ENCODE data around the gene DRICH1.
"Not testable (repeated sequence)": the region's sequence is repeated elsewhere in the genome, so short reads cannot be mapped to it uniquely, and the experiment has no call there.

DRICH1 gene

DNA sequence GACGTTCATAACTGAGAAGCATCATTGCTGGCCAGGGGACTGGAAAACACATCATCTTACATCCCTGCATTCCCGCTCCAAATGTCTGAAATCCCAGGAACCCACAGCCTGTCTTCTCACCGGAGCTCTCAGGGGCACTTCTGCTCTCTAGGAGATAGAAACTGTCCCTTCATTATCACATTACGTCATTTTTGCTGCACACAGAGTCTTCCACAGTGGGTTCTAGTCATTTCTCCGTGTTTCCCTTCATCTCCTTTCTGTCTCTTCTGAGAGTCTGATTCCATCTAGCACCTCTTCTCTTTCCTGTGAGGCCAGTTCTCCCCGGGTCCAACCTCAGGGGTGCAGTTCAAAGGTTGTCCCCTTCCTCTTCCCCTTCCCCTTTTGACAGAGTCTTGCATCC, 36.2 kb downstream of the DRICH1 start:
- not testable (repeated sequence) for H3K4me3 ChIP-seq (ENCODE audit: extremely low read depth, insufficient read depth, low read length, poor library complexity, severe bottlenecking); H3K4me1 ChIP-seq (ENCODE audit: control insufficient read depth, insufficient read depth, low read length, poor library complexity, severe bottlenecking); H3K9me3 ChIP-seq (ENCODE audit: control insufficient read depth, low read length); H3K27ac ChIP-seq (ENCODE audit: low read depth, low read length, severe bottlenecking); H3K36me3 ChIP-seq (ENCODE audit: control insufficient read depth, insufficient read depth, low read length)
- WGBS, 2 experiments (ENCODE audit: insufficient coverage in 2 of 2): 70 to 76% methylated on average over 5 to 6 of the region's 6 CpGs

DNA sequence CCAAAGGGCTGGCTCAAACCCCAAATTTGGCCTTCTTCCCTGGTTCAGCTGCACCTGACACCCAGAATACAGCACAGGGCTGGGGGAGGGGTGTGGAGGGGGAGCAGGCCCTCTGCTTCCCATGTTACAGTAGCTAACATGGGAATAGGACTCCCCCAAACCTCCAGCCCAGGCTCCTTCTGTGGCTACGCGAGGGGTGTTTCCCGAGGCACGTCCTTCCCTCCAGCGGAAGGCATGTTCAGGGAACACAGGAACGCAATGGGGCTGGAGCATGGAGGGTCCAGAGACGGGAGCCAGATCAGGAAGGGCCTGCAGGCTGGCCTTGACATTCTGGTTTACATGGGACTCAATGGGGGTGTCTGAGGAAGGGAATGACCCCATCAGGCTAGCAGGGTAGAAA, 40.3 kb downstream of the DRICH1 start:
- H3K4me1 ChIP-seq (ENCODE audit: control insufficient read depth, insufficient read depth, low read length, poor library complexity, severe bottlenecking): peaks cover 3% of the 10 kb centered on the region
- H3K9me3 ChIP-seq (ENCODE audit: control insufficient read depth, low read length): no peaks in the 10 kb centered on the region
- H3K36me3 ChIP-seq (ENCODE audit: control insufficient read depth, insufficient read depth, low read length): no peaks in the 10 kb centered on the region
- no peak overlapping the region for H3K27ac ChIP-seq (ENCODE audit: low read depth, low read length, severe bottlenecking)
- H3K4me3 ChIP-seq (ENCODE audit: extremely low read depth, insufficient read depth, low read length, poor library complexity, severe bottlenecking): no peak overlapping the region
- WGBS, 2 experiments (ENCODE audit: insufficient coverage in 2 of 2): 87 to 88% methylated on average over 7 of the region's 7 CpGs

DNA sequence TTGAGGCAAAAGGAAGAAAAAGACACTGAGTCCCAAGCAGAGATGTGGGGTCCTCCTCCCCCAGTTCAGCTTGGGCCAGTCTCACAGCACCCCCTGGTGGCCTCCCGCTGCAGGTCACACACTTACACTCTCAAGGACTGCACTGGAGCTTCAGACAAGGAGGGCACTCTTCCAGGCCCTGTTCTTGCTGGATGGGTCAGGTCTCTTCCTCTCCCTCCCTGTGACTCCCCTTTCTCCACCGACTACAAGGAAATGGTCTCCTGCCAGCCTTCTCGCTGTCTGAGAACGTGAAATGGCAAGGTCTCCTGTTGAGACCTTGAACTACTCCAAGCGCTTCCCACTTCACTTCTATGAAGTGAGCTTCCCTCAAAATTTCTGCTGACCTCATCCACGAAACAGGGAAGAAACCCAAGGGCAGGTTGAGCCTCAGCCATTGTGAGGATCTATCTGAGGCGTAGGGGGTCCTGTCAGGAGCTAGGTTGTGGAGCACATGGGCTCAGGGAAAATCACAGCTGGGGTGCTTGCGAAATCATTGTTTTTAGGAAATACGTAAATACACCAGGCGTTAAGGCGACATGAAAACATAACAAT, 40.8 kb downstream of the DRICH1 start:
- Histone ChIP-seq H3K27ac (ENCODE audit: low read depth, low read length, severe bottlenecking) (no peak overlapping the region), H3K9me3 (ENCODE audit: control insufficient read depth, low read length) (no peaks in the 10 kb centered on the region), H3K4me3 (ENCODE audit: extremely low read depth, insufficient read depth, low read length, poor library complexity, severe bottlenecking) (no peak overlapping the region), H3K36me3 (ENCODE audit: control insufficient read depth, insufficient read depth, low read length) (no peaks in the 10 kb centered on the region), H3K4me1 (ENCODE audit: control insufficient read depth, insufficient read depth, low read length, poor library complexity, severe bottlenecking) (peaks cover 3% of the 10 kb centered on the region)
- WGBS, 2 experiments (ENCODE audit: insufficient coverage in 2 of 2): 49 to 55% methylated on average over 10 to 11 of the region's 11 CpGs

DNA sequence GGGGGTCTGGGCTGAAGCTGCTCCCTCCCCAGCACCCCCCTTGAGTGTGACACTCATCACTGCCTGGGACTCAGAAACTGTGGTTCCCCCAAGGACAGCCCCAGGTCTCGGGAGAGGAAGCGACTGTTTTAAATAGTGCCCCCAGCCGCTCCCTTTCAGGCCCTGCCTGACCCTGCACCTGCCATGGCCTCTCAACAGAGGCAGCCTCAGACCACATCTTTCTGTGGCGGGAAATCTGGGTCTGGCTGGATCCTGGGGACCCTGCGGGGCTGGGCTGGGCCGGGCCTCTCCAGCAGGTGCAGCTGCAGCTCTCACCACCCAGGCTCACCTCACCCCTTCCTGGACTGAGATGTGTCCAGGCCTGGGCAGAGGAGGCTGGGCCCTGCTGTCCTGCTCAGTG, 48.3 kb downstream of the DRICH1 start:
- H3K9me3 ChIP-seq (ENCODE audit: control insufficient read depth, low read length): no peaks in the 10 kb centered on the region
- H3K27ac ChIP-seq (ENCODE audit: low read depth, low read length, severe bottlenecking): no peak overlapping the region
- H3K36me3 ChIP-seq (ENCODE audit: control insufficient read depth, insufficient read depth, low read length): no peaks in the 10 kb centered on the region
- no peak overlapping the region for H3K4me3 ChIP-seq (ENCODE audit: extremely low read depth, insufficient read depth, low read length, poor library complexity, severe bottlenecking)
- WGBS, 2 experiments (ENCODE audit: insufficient coverage in 2 of 2): 75 to 92% methylated on average over 2 to 6 of the region's 6 CpGs
- H3K4me1 ChIP-seq (ENCODE audit: control insufficient read depth, insufficient read depth, low read length, poor library complexity, severe bottlenecking): no peaks in the 10 kb centered on the region

DNA sequence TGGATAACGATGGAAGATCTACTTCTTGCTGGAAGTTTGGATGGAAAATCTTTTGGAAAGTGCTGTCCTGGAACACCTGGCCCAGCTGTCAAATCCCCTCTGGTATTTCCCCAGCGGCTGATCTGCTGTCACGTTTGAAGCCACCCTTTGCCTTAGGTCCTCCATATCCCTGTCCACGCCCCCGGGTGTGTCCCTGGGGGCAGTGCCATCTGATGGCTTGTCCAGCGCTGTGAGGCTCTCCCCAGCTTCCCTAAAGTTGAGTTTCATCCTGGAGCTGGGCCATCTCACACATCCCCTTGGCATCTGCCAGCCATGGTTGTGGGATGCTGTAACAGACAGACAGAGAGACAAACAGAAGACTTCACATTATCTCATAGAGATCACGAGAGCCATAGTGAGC, 49.0 kb downstream of the DRICH1 start:
- Histone ChIP-seq H3K4me1 (ENCODE audit: control insufficient read depth, insufficient read depth, low read length, poor library complexity, severe bottlenecking) (no peaks in the 10 kb centered on the region), H3K27ac (ENCODE audit: low read depth, low read length, severe bottlenecking) (no peak overlapping the region), H3K36me3 (ENCODE audit: control insufficient read depth, insufficient read depth, low read length) (no peaks in the 10 kb centered on the region), H3K4me3 (ENCODE audit: extremely low read depth, insufficient read depth, low read length, poor library complexity, severe bottlenecking) (no peak overlapping the region), H3K9me3 (ENCODE audit: control insufficient read depth, low read length) (no peaks in the 10 kb centered on the region)
- WGBS, 2 experiments (ENCODE audit: insufficient coverage in 2 of 2): 82 to 94% methylated on average over 7 of the region's 7 CpGs

DNA sequence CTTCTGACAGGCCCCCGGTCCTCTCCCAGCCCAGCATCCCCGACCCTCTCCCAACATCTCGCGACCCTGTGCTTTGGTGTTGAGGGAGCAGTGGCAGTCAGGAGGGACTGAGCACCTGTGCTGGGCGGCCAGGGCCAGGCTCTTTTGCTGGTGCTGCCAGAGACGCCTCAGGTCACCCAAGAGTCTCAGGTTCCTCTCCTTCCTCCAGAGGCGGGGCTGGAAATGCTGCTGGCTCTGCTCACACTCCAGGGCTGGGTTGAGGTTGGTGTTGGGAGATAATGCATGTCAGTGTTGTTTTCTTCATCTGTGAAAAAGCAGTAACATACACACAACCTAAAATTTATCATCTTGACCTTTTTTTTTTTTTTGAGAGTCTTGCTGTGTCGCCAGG, 50.9 kb downstream of the DRICH1 start:
- no peaks in the 10 kb centered on the region for H3K36me3 ChIP-seq (ENCODE audit: control insufficient read depth, insufficient read depth, low read length)
- no peaks in the 10 kb centered on the region for H3K9me3 ChIP-seq (ENCODE audit: control insufficient read depth, low read length)
- WGBS, 2 experiments (ENCODE audit: insufficient coverage in 2 of 2): 92% methylated on average over 4 of the region's 8 CpGs; no CpG with 5 or more reads in 1 of the 2 experiments
- H3K27ac ChIP-seq (ENCODE audit: low read depth, low read length, severe bottlenecking): no peak overlapping the region
- no peak overlapping the region for H3K4me3 ChIP-seq (ENCODE audit: extremely low read depth, insufficient read depth, low read length, poor library complexity, severe bottlenecking)
- no peaks in the 10 kb centered on the region for H3K4me1 ChIP-seq (ENCODE audit: control insufficient read depth, insufficient read depth, low read length, poor library complexity, severe bottlenecking)

DNA sequence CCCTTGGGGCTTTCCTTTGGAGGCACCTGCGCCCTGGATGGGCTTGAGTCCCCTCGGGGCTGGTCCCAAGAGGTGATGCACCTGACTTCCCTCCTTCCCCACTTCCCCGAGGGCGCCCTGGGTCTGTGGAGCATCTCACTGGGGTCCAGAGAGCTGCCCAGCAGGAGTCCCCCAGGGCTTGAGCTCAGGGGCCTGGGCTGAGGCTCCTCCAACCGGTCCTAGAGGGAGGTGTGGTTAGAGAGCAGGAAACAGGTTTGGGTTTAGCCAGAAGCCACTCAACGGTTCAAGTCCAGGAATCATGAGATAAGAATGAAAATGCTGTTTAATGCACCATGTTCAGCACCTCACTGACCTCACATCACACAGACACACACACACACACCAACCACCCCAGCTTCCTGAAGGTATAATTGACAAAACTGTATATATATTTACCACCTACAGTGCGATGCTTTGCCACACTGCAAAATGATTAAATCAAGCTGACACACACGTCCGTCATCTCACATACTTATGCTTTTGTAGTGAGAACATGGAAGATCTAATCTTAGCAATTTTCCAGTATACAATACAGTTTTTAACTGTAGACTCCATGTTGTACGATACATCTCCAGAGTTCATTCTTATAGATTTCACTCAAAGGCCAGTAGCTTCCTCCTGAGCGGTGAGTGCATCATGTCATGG, 51.4 kb downstream of the DRICH1 start:
- no peaks in the 10 kb centered on the region for H3K4me1 ChIP-seq (ENCODE audit: control insufficient read depth, insufficient read depth, low read length, poor library complexity, severe bottlenecking)
- no peaks in the 10 kb centered on the region for H3K9me3 ChIP-seq (ENCODE audit: control insufficient read depth, low read length)
- WGBS, 2 experiments (ENCODE audit: insufficient coverage in 2 of 2): 82 to 83% methylated on average over 4 to 7 of the region's 11 CpGs
- H3K4me3 ChIP-seq (ENCODE audit: extremely low read depth, insufficient read depth, low read length, poor library complexity, severe bottlenecking): no peak overlapping the region
- no peak overlapping the region for H3K27ac ChIP-seq (ENCODE audit: low read depth, low read length, severe bottlenecking)
- no peaks in the 10 kb centered on the region for H3K36me3 ChIP-seq (ENCODE audit: control insufficient read depth, insufficient read depth, low read length)

DNA sequence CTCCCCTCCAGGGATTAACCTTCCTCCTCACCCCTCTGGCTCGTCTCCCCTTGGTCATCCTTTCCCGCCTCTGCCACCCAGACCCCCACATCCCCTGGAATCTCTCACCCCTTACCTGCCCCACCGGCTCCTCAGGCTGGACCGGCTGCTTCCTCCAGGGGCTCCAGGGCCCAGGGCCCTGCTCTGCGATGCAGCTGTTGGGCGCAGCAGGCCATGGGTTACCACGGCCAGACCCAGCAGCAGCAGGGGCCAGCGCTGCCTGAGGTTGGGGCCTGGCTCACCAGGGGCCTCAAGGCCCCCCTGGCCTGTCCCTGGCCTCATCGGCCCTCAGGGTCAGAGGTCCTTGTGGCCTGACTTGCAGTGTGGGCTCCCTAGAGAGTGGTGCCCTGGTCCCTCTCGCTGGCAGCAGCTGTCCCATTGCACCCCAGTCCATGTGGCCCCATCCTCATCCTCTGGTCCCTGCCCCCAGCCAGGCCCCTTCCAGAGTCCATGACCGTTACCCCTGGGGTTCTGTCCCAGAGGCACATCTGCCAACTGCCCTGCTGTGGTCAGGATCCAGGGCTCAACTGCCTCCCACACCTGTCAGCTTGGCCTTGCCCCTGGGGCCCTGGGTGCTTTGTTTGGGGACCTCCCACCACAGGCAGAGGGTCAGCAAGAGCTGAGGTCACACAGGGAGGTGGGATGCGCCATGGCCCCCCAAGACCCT, 52.1 kb downstream of the DRICH1 start, which contains the start of gene IGLL1:
TSS of gene IGLL1 (minus strand) at position 421 of the 706 bp plus-strand sequence. CDS start at position 321, 100 bp downstream.
- Histone ChIP-seq H3K4me3 (ENCODE audit: extremely low read depth, insufficient read depth, low read length, poor library complexity, severe bottlenecking) (no peak within 1 kb of the TSS), H3K9me3 (ENCODE audit: control insufficient read depth, low read length) (no peaks in the 10 kb centered on the region), H3K27ac (ENCODE audit: low read depth, low read length, severe bottlenecking) (no peak within 1 kb of the TSS), H3K4me1 (ENCODE audit: control insufficient read depth, insufficient read depth, low read length, poor library complexity, severe bottlenecking) (no peaks in the 10 kb centered on the region), H3K36me3 (ENCODE audit: control insufficient read depth, insufficient read depth, low read length) (no peaks in the 10 kb centered on the region)
- WGBS, 2 experiments (ENCODE audit: insufficient coverage in 2 of 2): 87% methylated on average over 8 to 12 of the region's 12 CpGs

DNA sequence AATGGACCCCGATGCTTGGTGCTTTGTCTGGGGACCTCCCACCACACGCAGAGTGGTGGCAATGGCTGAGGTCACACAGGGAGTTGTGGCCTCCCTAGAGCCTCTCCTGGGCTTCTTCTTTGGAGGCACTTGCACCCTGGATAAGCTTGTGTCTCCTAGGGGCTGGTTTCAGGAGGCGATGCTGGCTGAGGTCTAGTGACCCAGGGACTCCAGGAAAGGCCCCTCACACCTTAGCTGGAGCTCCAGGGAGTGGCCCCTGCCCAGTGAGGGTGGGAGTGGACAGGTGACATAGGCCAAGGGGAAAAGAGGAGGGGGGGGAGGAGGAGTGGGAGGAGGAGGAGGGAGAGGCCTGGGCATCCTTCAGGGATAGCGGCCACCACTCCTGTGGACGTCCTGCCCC, 52.8 kb downstream of the DRICH1 start:
- Histone ChIP-seq H3K4me3 (ENCODE audit: extremely low read depth, insufficient read depth, low read length, poor library complexity, severe bottlenecking) (no peak overlapping the region), H3K4me1 (ENCODE audit: control insufficient read depth, insufficient read depth, low read length, poor library complexity, severe bottlenecking) (no peaks in the 10 kb centered on the region), H3K36me3 (ENCODE audit: control insufficient read depth, insufficient read depth, low read length) (no peaks in the 10 kb centered on the region), H3K27ac (ENCODE audit: low read depth, low read length, severe bottlenecking) (no peak overlapping the region), H3K9me3 (ENCODE audit: control insufficient read depth, low read length) (no peaks in the 10 kb centered on the region)
- 87 to 97% methylated on average over 3 of the region's 5 CpGs for WGBS, 2 experiments (ENCODE audit: insufficient coverage in 2 of 2)

DNA sequence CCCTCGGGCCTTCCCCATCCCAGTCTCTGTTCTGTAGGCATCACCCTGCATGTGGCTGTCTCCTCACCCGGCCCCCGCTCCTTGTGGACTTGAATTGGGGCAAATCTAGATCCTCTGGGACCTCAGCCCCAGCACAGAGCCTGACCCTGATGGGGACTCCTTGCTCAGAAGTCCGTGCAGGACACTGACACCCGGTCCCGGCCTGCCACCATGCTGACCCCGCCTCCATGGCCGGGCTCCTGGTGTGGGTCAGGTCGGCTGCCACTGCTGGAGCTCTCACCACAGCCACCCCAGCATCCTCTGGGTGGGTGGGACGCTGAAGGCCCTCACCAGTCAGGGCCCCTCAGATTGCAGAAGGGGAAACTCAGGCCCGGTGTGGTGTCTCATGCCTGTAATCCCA, 53.8 kb downstream of the DRICH1 start:
- Histone ChIP-seq H3K4me1 (ENCODE audit: control insufficient read depth, insufficient read depth, low read length, poor library complexity, severe bottlenecking) (no peaks in the 10 kb centered on the region), H3K9me3 (ENCODE audit: control insufficient read depth, low read length) (no peaks in the 10 kb centered on the region), H3K4me3 (ENCODE audit: extremely low read depth, insufficient read depth, low read length, poor library complexity, severe bottlenecking) (no peak overlapping the region), H3K27ac (ENCODE audit: low read depth, low read length, severe bottlenecking) (no peak overlapping the region), H3K36me3 (ENCODE audit: control insufficient read depth, insufficient read depth, low read length) (no peaks in the 10 kb centered on the region)
- WGBS, 2 experiments (ENCODE audit: insufficient coverage in 2 of 2): 91 to 94% methylated on average over 7 to 8 of the region's 11 CpGs

DNA sequence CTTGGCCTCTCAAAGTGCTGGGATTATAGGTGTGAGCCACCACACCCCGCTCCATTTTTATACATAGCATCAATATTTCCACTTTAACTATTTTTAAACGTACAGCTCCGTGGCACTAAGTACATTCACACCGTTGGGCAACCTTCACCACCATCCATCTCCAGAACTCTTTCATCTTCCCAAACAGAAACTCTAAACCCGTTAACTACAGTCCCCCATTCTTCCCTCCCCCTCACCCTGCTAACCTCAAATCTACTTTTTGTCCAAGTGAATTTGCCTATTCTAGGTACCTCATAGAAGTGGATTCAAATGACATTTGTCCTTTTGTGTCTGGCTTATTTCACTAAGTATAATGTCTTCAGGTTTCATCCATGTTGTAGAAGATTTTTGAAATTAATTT, 55.4 kb downstream of the DRICH1 start:
- WGBS, 2 experiments (ENCODE audit: insufficient coverage in 2 of 2): 87 to 95% methylated on average over 5 of the region's 5 CpGs

More for the DNA sequence above, 55.4 kb downstream of the DRICH1 start:
- no peaks in the 10 kb centered on the region for H3K36me3 ChIP-seq (ENCODE audit: control insufficient read depth, insufficient read depth, low read length)
- no peaks in the 10 kb centered on the region for H3K4me1 ChIP-seq (ENCODE audit: control insufficient read depth, insufficient read depth, low read length, poor library complexity, severe bottlenecking)
- H3K9me3 ChIP-seq (ENCODE audit: control insufficient read depth, low read length): no peaks in the 10 kb centered on the region
- no peak overlapping the region for H3K27ac ChIP-seq (ENCODE audit: low read depth, low read length, severe bottlenecking)
- H3K4me3 ChIP-seq (ENCODE audit: extremely low read depth, insufficient read depth, low read length, poor library complexity, severe bottlenecking): no peak overlapping the region

All from mesodermal cell (in vitro differentiated cells).